ENCODE measurements around the gene EBF4. TPM values are rescaled to one million over a fixed set of nuclear protein-coding genes. Genes with fewer than 3 reads are reported as not detected.

EBF4 gene
- total and polyA plus RNA-seq, 4 donors, result 10.2 to 91.0 (median 51.9) TPM

- Histone ChIP-seq H3K36me3 (ENCODE audit: control insufficient read depth, insufficient read depth, low read length) (peaks cover 11% of the 10 kb centered on the region), H3K9me3 (ENCODE audit: control insufficient read depth, insufficient read depth, low read length) (no peaks in the 10 kb centered on the region), H3K4me1 (ENCODE audit: control insufficient read depth, insufficient read depth, low read length) (peaks cover 8% of the 10 kb centered on the region), H3K4me3 (ENCODE audit: low read depth, low read length) (no peak overlapping the region), H3K27ac (ENCODE audit: low read depth, low read length) (no peak overlapping the region), H3K27me3 (ENCODE audit: control insufficient read depth, insufficient read depth, low read length) (peaks cover 32% of the 10 kb centered on the region)
- DNase-seq (ENCODE audit: low read depth in 4 of 6, low spot score in 6 of 6), result no peak
- WGBS (ENCODE audit: insufficient coverage), result 96% methylated on average over 2 of the region's 4 CpGs
Observed at GRCh38 chr20:2745936-2746635, 53.5 kb downstream of the EBF4 start.

- peaks cover 14% of the 10 kb centered on the region for H3K4me1 ChIP-seq (ENCODE audit: control insufficient read depth, insufficient read depth, low read length)
- no peak for DNase-seq (ENCODE audit: low read depth in 4 of 6, low spot score in 6 of 6)
Observed at GRCh38 chr20:2746636-2747265, 54.2 kb downstream of the EBF4 start.

GRCh38 chr20:2747676-2748235 is 55.2 kb downstream of the EBF4 start:
- Histone ChIP-seq H3K27me3 (ENCODE audit: control insufficient read depth, insufficient read depth, low read length) (peaks cover 43% of the 10 kb centered on the region), H3K4me1 (ENCODE audit: control insufficient read depth, insufficient read depth, low read length) (peaks cover 19% of the 10 kb centered on the region), H3K9me3 (ENCODE audit: control insufficient read depth, insufficient read depth, low read length) (no peaks in the 10 kb centered on the region), H3K36me3 (ENCODE audit: control insufficient read depth, insufficient read depth, low read length) (peaks cover 11% of the 10 kb centered on the region), H3K27ac (ENCODE audit: low read depth, low read length) (no peak overlapping the region), H3K4me3 (ENCODE audit: low read depth, low read length) (no peak overlapping the region)
- DNase-seq (ENCODE audit: low read depth in 4 of 6, low spot score in 6 of 6), result no peak
- 92% methylated on average over 7 of the region's 8 CpGs for WGBS (ENCODE audit: insufficient coverage)

More at GRCh38 chr20:2746636-2747265, 54.2 kb downstream of the EBF4 start:
- H3K9me3 ChIP-seq (ENCODE audit: control insufficient read depth, insufficient read depth, low read length), result no peaks in the 10 kb centered on the region
- H3K4me3 ChIP-seq (ENCODE audit: low read depth, low read length), result no peak overlapping the region
- H3K27ac ChIP-seq (ENCODE audit: low read depth, low read length), result no peak overlapping the region
- 84% methylated on average over 8 of the region's 8 CpGs for whole genome bisulfite sequencing (ENCODE audit: insufficient coverage)
- H3K27me3 ChIP-seq (ENCODE audit: control insufficient read depth, insufficient read depth, low read length), result peaks cover 38% of the 10 kb centered on the region
- peaks cover 11% of the 10 kb centered on the region for H3K36me3 ChIP-seq (ENCODE audit: control insufficient read depth, insufficient read depth, low read length)

- Histone ChIP-seq H3K36me3 (ENCODE audit: control insufficient read depth, insufficient read depth, low read length) (peaks cover 11% of the 10 kb centered on the region), H3K9me3 (ENCODE audit: control insufficient read depth, insufficient read depth, low read length) (no peaks in the 10 kb centered on the region), H3K4me3 (ENCODE audit: low read depth, low read length) (no peak overlapping the region), H3K27me3 (ENCODE audit: control insufficient read depth, insufficient read depth, low read length) (peaks cover 53% of the 10 kb centered on the region), H3K27ac (ENCODE audit: low read depth, low read length) (no peak overlapping the region), H3K4me1 (ENCODE audit: control insufficient read depth, insufficient read depth, low read length) (peaks cover 25% of the 10 kb centered on the region)
- WGBS (ENCODE audit: insufficient coverage), result 29% methylated on average over 7 of the region's 10 CpGs
- peak in 2 of 6 donors; percentile 25 to 78 for DNase-seq (ENCODE audit: low read depth in 4 of 6, low spot score in 6 of 6)
Observed at GRCh38 chr20:2748551-2749342, 56.2 kb downstream of the EBF4 start.

GRCh38 chr20:2749343-2749950 is 56.9 kb downstream of the EBF4 start:
- peaks cover 14% of the 10 kb centered on the region for H3K36me3 ChIP-seq (ENCODE audit: control insufficient read depth, insufficient read depth, low read length)
- H3K4me3 ChIP-seq (ENCODE audit: low read depth, low read length), result no peak overlapping the region
- WGBS (ENCODE audit: insufficient coverage), result 13% methylated on average over 41 of the region's 49 CpGs
- peaks cover 60% of the 10 kb centered on the region for H3K27me3 ChIP-seq (ENCODE audit: control insufficient read depth, insufficient read depth, low read length)
- DNase-seq (ENCODE audit: low read depth in 4 of 6, low spot score in 6 of 6), result no peak
- H3K4me1 ChIP-seq (ENCODE audit: control insufficient read depth, insufficient read depth, low read length), result peaks cover 25% of the 10 kb centered on the region
- H3K27ac ChIP-seq (ENCODE audit: low read depth, low read length), result no peak overlapping the region
- H3K9me3 ChIP-seq (ENCODE audit: control insufficient read depth, insufficient read depth, low read length), result no peaks in the 10 kb centered on the region

GRCh38 chr20:2749951-2750490 is 57.4 kb downstream of the EBF4 start:
- H3K9me3 ChIP-seq (ENCODE audit: control insufficient read depth, insufficient read depth, low read length), result no peaks in the 10 kb centered on the region
- 20% methylated on average over 28 of the region's 30 CpGs for WGBS (ENCODE audit: insufficient coverage)
- peaks cover 14% of the 10 kb centered on the region for H3K36me3 ChIP-seq (ENCODE audit: control insufficient read depth, insufficient read depth, low read length)
- H3K4me1 ChIP-seq (ENCODE audit: control insufficient read depth, insufficient read depth, low read length), result peaks cover 25% of the 10 kb centered on the region
- peaks cover 60% of the 10 kb centered on the region for H3K27me3 ChIP-seq (ENCODE audit: control insufficient read depth, insufficient read depth, low read length)
- no peak overlapping the region for H3K27ac ChIP-seq (ENCODE audit: low read depth, low read length)
- no peak overlapping the region for H3K4me3 ChIP-seq (ENCODE audit: low read depth, low read length)
- DNase-seq (ENCODE audit: low read depth in 4 of 6, low spot score in 6 of 6), result no peak

GRCh38 chr20:2750491-2751251 is 58.1 kb downstream of the EBF4 start:
- Histone ChIP-seq H3K4me3 (ENCODE audit: low read depth, low read length) (no peak overlapping the region), H3K27ac (ENCODE audit: low read depth, low read length) (no peak overlapping the region), H3K36me3 (ENCODE audit: control insufficient read depth, insufficient read depth, low read length) (peaks cover 20% of the 10 kb centered on the region), H3K27me3 (ENCODE audit: control insufficient read depth, insufficient read depth, low read length) (peaks cover 60% of the 10 kb centered on the region), H3K9me3 (ENCODE audit: control insufficient read depth, insufficient read depth, low read length) (no peaks in the 10 kb centered on the region), H3K4me1 (ENCODE audit: control insufficient read depth, insufficient read depth, low read length) (peaks cover 25% of the 10 kb centered on the region)
- peak in 1 of 6 donors; percentile 60 for DNase-seq (ENCODE audit: low read depth in 4 of 6, low spot score in 6 of 6)
- WGBS (ENCODE audit: insufficient coverage), result 19% methylated on average over 28 of the region's 34 CpGs

GRCh38 chr20:2751347-2751877 is 58.8 kb downstream of the EBF4 start:
- Histone ChIP-seq H3K9me3 (ENCODE audit: control insufficient read depth, insufficient read depth, low read length) (no peaks in the 10 kb centered on the region), H3K36me3 (ENCODE audit: control insufficient read depth, insufficient read depth, low read length) (peaks cover 22% of the 10 kb centered on the region), H3K27ac (ENCODE audit: low read depth, low read length) (peak overlapping the region; percentile 33), H3K27me3 (ENCODE audit: control insufficient read depth, insufficient read depth, low read length) (peaks cover 60% of the 10 kb centered on the region), H3K4me1 (ENCODE audit: control insufficient read depth, insufficient read depth, low read length) (peaks cover 25% of the 10 kb centered on the region), H3K4me3 (ENCODE audit: low read depth, low read length) (no peak overlapping the region)
- 13% methylated on average over 24 of the region's 26 CpGs for WGBS (ENCODE audit: insufficient coverage)
- DNase-seq (ENCODE audit: low read depth in 4 of 6, low spot score in 6 of 6), result peak in 1 of 6 donors; percentile 30

All from spinal cord (tissue), 10 donors.